ENCODE measurements around the gene APBB1IP. TPM values are rescaled to one million over a fixed set of nuclear protein-coding genes. Genes with fewer than 3 reads are reported as not detected.

Gene APBB1IP
- total and polyA plus RNA-seq, 9 of the 15 experiments (the other 6 are each of a cell fraction or from before 2014, with no cell fraction given): 0.03 to 0.11 (median 0.06) TPM; not detected in 4

DNA sequence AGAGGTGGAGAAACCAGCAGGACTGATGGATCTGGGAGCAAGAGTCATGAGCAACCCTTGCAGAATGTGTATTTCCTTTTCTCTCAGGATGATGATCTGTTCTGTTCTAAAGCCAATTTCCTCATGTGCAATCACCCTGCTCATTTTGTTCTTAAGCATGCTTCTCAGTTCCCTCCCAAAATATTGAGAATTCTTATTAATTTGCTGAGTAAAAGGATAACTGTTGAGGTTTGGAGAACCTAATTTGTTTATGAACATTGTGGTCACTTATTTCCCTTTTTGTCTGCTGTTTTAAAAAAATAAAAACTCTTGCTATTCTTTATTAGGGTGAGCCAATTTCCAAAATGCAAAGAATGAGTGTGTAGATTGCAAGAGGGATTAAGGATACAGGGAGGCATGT, 106.8 kb downstream of the APBB1IP start:
- FAIRE-seq (no peak), DNase-seq (ENCODE audit: extremely low read depth in 1 of 4, low spot score in 3 of 4) (no peak), ATAC-seq (no peak)
- ChIA-PET POLR2A (no interaction called here), CTCF (ENCODE audit: low intra/inter-chr PET ratio) (no interaction called here)
- Histone ChIP-seq H3K27ac (ENCODE audit: extremely low read depth, low read depth, low read length) (no peak overlapping the region), H3K4me2 (ENCODE audit: insufficient read depth, low read length) (no peak overlapping the region), H3K9me3 (replicated peaks; ENCODE audit: control insufficient read depth, insufficient read depth, low read depth, low read length) (no peaks in the 10 kb centered on the region), H3K9me1 (ENCODE audit: control insufficient read depth, insufficient read depth, low read length) (no peaks in the 10 kb centered on the region), H3K36me3 (ENCODE audit: control insufficient read depth, insufficient read depth, low read length) (no peaks in the 10 kb centered on the region), H3K4me3 (no peak overlapping the region), H2AFZ (ENCODE audit: low read depth, low read length) (no peak overlapping the region), H3K79me2 (ENCODE audit: control insufficient read depth, insufficient read depth, low read length) (no peaks in the 10 kb centered on the region), H3K27me3 (ENCODE audit: control insufficient read depth in 2 of 2, insufficient read depth in 2 of 2, low read length in 2 of 2) (peaks cover 3 to 14% of the 10 kb centered on the region in 2 experiments; a peak in 1 of 5 replicates), H3K4me1 (replicated peaks in 1 of 2; ENCODE audit: control insufficient read depth in 2 of 2, insufficient read depth in 2 of 2, low read length in 2 of 2) (no peaks in the 10 kb centered on the region), H3K9ac (ENCODE audit: insufficient read depth in 1 of 2, low read depth in 2 of 2, low read length in 2 of 2) (no peak overlapping the region), H4K20me1 (replicated peaks; ENCODE audit: control insufficient read depth, insufficient read depth, low read length) (no peaks in the 10 kb centered on the region)
- intact Hi-C loops (cut with micrococcal nuclease): no loop called here
- no peak for TF ChIP-seq ELF1 (tag; IDR thresholded peaks at IDR 0.05)
- TF ChIP-seq FOXK1 (CRISPR knock-in tag; IDR thresholded peaks at IDR 0.05; ENCODE audit: borderline replicate concordance): no peak
- no peak for TF ChIP-seq ATF7 (IDR thresholded peaks at IDR 0.05)
- TF ChIP-seq EWSR1 (IDR thresholded peaks at IDR 0.05; ENCODE audit: borderline replicate concordance, low read depth, partially characterized antibody): no peak
- TF ChIP-seq MTF1 (CRISPR knock-in tag; IDR thresholded peaks at IDR 0.05; ENCODE audit: borderline replicate concordance): no peak
- no peak for TF ChIP-seq ZNF12 (CRISPR knock-in tag; IDR thresholded peaks at IDR 0.05)
- no TSS peak for BruUV-seq (replicated peaks)
- in situ Hi-C loops (cut with MboI): no loop called here

Data from K562 (cell line).